ENCODE measurements around the gene B9D2. TPM values are rescaled to one million over a fixed set of nuclear protein-coding genes. Genes with fewer than 3 reads are reported as not detected.

B9D2 gene
- polyA plus RNA-seq, 3 donors: 12.2 to 32.5 (median 25.1) TPM

DNA sequence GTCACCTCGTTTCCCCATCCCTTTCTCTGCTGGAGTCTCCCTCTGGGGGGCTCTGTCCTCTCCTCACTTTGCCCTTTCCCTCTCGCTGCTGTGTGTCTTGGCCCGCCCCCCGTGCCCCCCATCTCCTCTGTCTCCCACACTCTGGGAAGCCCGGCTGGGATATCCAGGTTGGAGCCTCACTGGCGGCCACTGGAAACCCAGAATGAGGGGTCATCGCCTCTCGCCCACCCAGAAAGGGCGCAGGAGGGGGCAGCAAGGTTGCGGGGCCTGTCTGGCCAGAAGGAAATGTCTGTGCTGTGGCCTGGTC lies 38.4 kb downstream of the B9D2 start:
- Mint-ChIP-seq H3K4me3 (peak overlapping the region; percentile 32 to 83), H3K4me1 (peaks cover 78% of the 10 kb centered on the region)
- peaks cover 94 to 95% of the 10 kb centered on the region in 2 donors for H3K4me1 ChIP-seq (ENCODE audit: control insufficient read depth in 1 of 2, insufficient read depth in 2 of 2, low read length in 2 of 2)

GRCh38 chr19:41324921-41325639 lies 38.9 kb downstream of the B9D2 start:
- H3K4me1 ChIP-seq (ENCODE audit: control insufficient read depth in 1 of 2, insufficient read depth in 2 of 2, low read length in 2 of 2): peaks cover 89 to 90% of the 10 kb centered on the region in 2 donors
- peaks cover 69% of the 10 kb centered on the region for H4K20me1 ChIP-seq (ENCODE audit: insufficient read depth, low read length)
- Mint-ChIP-seq H3K27ac (peak overlapping the region; percentile 82 to 96 (median 92)), H3K4me1 (peaks cover 73% of the 10 kb centered on the region), H3K9me3 (peaks cover 0 to 1% (median 0%) of the 10 kb centered on the region in 7 donors), H3K27me3 (ENCODE audit: low read depth in 3 of 3) (peaks cover 0 to 4% (median 0%) of the 10 kb centered on the region in 3 donors), H3K36me3 (peaks cover 44 to 64% of the 10 kb centered on the region in 2 donors), H3K4me3 (peak overlapping the region; percentile 32 to 83)
- H3K27ac ChIP-seq (ENCODE audit: low read depth in 1 of 2, low read length in 2 of 2): peak overlapping the region; percentile 82 to 96
- peak overlapping the region in 1 of 3 experiments; percentile 62 for H3K4me3 ChIP-seq (replicated peaks in 1 of 3; ENCODE audit: low read depth in 2 of 3, low read length in 3 of 3)
- no peaks in the 10 kb centered on the region for H3K27me3 ChIP-seq (ENCODE audit: control insufficient read depth in 2 of 2, insufficient read depth in 2 of 2, low read length in 2 of 2)
- H3K9ac ChIP-seq (ENCODE audit: insufficient read depth, low read length, poor library complexity, severe bottlenecking): peak overlapping the region; percentile 51
- H3K36me3 ChIP-seq (replicated peaks in 1 of 2; ENCODE audit: control insufficient read depth in 1 of 2, insufficient read depth in 2 of 2, low read length in 2 of 2): peaks cover 29 to 34% of the 10 kb centered on the region in 2 donors
- H3K79me2 ChIP-seq (ENCODE audit: insufficient read depth, low read length): peaks cover 43% of the 10 kb centered on the region
- H3K9me3 ChIP-seq (replicated peaks in 1 of 2; ENCODE audit: control insufficient read depth in 1 of 2, insufficient read depth in 1 of 2, low read length in 2 of 2): no peaks in the 10 kb centered on the region
- no peak overlapping the region for H2AFZ ChIP-seq (ENCODE audit: insufficient read depth, low read depth, low read length, poor library complexity, severe bottlenecking)
- peak overlapping the region; percentile 74 for H3K4me2 ChIP-seq (replicated peaks; ENCODE audit: extremely low read depth, low read length, poor library complexity, severe bottlenecking)
- WGBS (ENCODE audit: insufficient coverage): 10% methylated on average over 15 of the region's 23 CpGs
- no peak for TF ChIP-seq CTCF (IDR thresholded peaks at IDR 0.05)
- DNase-seq: peak; percentile 42 to 60 (median 51)
- intact Hi-C loops (cut with micrococcal nuclease): loop anchor here in 1 of 2 donors (2.0 to 5.0 kb wide), 2 partner anchors 14 to 37 kb away; partner anchors contain the start of genes B9D2 and CCDC97

More for the DNA sequence above, 38.4 kb downstream of the B9D2 start:
- Histone ChIP-seq H4K20me1 (ENCODE audit: insufficient read depth, low read length) (peaks cover 64% of the 10 kb centered on the region), H3K4me2 (replicated peaks; ENCODE audit: extremely low read depth, low read length, poor library complexity, severe bottlenecking) (peak overlapping the region; percentile 74), H3K36me3 (replicated peaks in 1 of 2; ENCODE audit: control insufficient read depth in 1 of 2, insufficient read depth in 2 of 2, low read length in 2 of 2) (peaks cover 29 to 34% of the 10 kb centered on the region in 2 donors), H3K9me3 (replicated peaks in 1 of 2; ENCODE audit: control insufficient read depth in 1 of 2, insufficient read depth in 1 of 2, low read length in 2 of 2) (no peaks in the 10 kb centered on the region), H3K9ac (ENCODE audit: insufficient read depth, low read length, poor library complexity, severe bottlenecking) (peak overlapping the region; percentile 51), H3K4me3 (replicated peaks in 1 of 3; ENCODE audit: low read depth in 2 of 3, low read length in 3 of 3) (peak overlapping the region in 1 of 3 experiments; percentile 62), H2AFZ (ENCODE audit: insufficient read depth, low read depth, low read length, poor library complexity, severe bottlenecking) (no peak overlapping the region), H3K79me2 (ENCODE audit: insufficient read depth, low read length) (peaks cover 43% of the 10 kb centered on the region), H3K27me3 (ENCODE audit: control insufficient read depth in 2 of 2, insufficient read depth in 2 of 2, low read length in 2 of 2) (no peaks in the 10 kb centered on the region), H3K27ac (ENCODE audit: low read depth in 1 of 2, low read length in 2 of 2) (peak overlapping the region; percentile 1 to 96)
- no peak for DNase-seq
- Mint-ChIP-seq H3K36me3 (peaks cover 43 to 64% of the 10 kb centered on the region in 2 donors), H3K27me3 (ENCODE audit: low read depth in 3 of 3) (peaks cover 0 to 4% (median 0%) of the 10 kb centered on the region in 3 donors), H3K27ac (peak overlapping the region; percentile 66 to 95 (median 87)), H3K9me3 (peaks cover 0 to 1% (median 0%) of the 10 kb centered on the region in 7 donors)
- TF ChIP-seq CTCF (IDR thresholded peaks at IDR 0.05): no peak
- intact Hi-C loops (cut with micrococcal nuclease): loop anchor here in 1 of 2 donors (2.0 to 5.0 kb wide), 2 partner anchors 15 to 37 kb away; partner anchors contain the start of genes B9D2 and CCDC97
- 30% methylated on average over 10 of the region's 10 CpGs for WGBS (ENCODE audit: insufficient coverage)
